IMR-90 (cell line): ENCODE results near the gene CDC42BPA. TPM values are rescaled to one million over a fixed set of nuclear protein-coding genes. Genes with fewer than 3 reads are reported as not detected.

Source experiments
- ATAC-seq: fragments of 200-7000 bp; cut with Tn5 transposase; 2 replicates; pipeline ENCODE4 v1.9.1; 2020; ENCODE audit warnings: low read depth, mild to moderate bottlenecking, moderate library complexity
- BruUV-seq: library from RNA; stranded (reverse); fragments of 400-500 nt; replicated peaks from 2 replicates; lab custom pipeline; 2021; lab: Mats Ljungman, UMichigan
- CTCF ChIA-PET: fragments of 300-600 bp; formaldehyde crosslinking; extraction: SDS; loops from one replicate; lab custom pipeline; 2021; ENCODE audit warnings: antibody characterized with exemption; lab: Yijun Ruan, JAX
- POLR2A ChIA-PET: fragments of 300-600 bp; sonication (Branson Sonifier 250); formaldehyde crosslinking; loops from one replicate; lab custom pipeline; 2022; ENCODE audit warnings: antibody characterized with exemption; ENCODE audit not compliant: unreplicated experiment; lab: Charles Lee
- DNase-seq: peaks from one replicate; pipeline ENCODE4 v3.0.0; 2013
- H2AFZ ChIP-seq: replicated peaks from 2 replicates; pipeline ENCODE3; 2013; ENCODE audit warnings: low read length, mild to moderate bottlenecking; ENCODE audit not compliant: poor library complexity
- H2AK5ac ChIP-seq: 2 replicates; pipeline ENCODE4 v1.6.1; 2013; ENCODE audit warnings: low read depth, low read length, inconsistent platforms
- H2AK9ac ChIP-seq: replicated peaks from 2 replicates; pipeline ENCODE3; 2013; ENCODE audit warnings: mild to moderate bottlenecking, low read depth, low read length, moderate library complexity; ENCODE audit not compliant: poor library complexity
- H2BK120ac ChIP-seq: 2 replicates; pipeline ENCODE4 v1.6.1; 2013; ENCODE audit warnings: low read depth, low read length, inconsistent platforms
- H2BK15ac ChIP-seq: 3 replicates; pipeline ENCODE4 v1.6.1; 2013; ENCODE audit warnings: low read depth, low read length, inconsistent platforms
- H2BK20ac ChIP-seq: 2 replicates; pipeline ENCODE4 v1.6.1; 2013; ENCODE audit warnings: low read depth, mild to moderate bottlenecking, inconsistent platforms, low read length, moderate library complexity
- H2BK5ac ChIP-seq: 2 replicates; pipeline ENCODE4 v1.6.1; 2013; ENCODE audit warnings: mild to moderate bottlenecking, low read depth, low read length, inconsistent platforms; ENCODE audit not compliant: poor library complexity, severe bottlenecking
- H3K14ac ChIP-seq: replicated peaks from 2 replicates; pipeline ENCODE4 v1.6.1; 2013; ENCODE audit warnings: low read depth, low read length, inconsistent platforms
- H3K18ac ChIP-seq: 2 replicates; pipeline ENCODE4 v1.6.1; 2013; ENCODE audit warnings: low read depth, low read length, control low read depth
- H3K23ac ChIP-seq: 2 replicates; pipeline ENCODE4 v1.6.1; 2013; ENCODE audit warnings: low read depth, low read length, inconsistent platforms
- H3K27ac ChIP-seq: 2 replicates; pipeline ENCODE4 v1.5.1; 2013; ENCODE audit warnings: mild to moderate bottlenecking, control low read depth, low read length; ENCODE audit not compliant: insufficient read depth
- H3K27me3 ChIP-seq: 2 replicates; pipeline ENCODE4 v1.6.1; 2013; ENCODE audit warnings: low read length; ENCODE audit not compliant: control insufficient read depth, insufficient read depth
- H3K36me3 ChIP-seq: 2 replicates; pipeline ENCODE4 v1.6.1; 2013; ENCODE audit warnings: low read length, mixed read lengths; ENCODE audit not compliant: control insufficient read depth, insufficient read depth
- H3K4ac ChIP-seq: 2 replicates; pipeline ENCODE4 v1.6.1; 2013; ENCODE audit warnings: low read depth, low read length, inconsistent platforms
- H3K4me1 ChIP-seq: 2 replicates; pipeline ENCODE4 v1.6.1; 2013; ENCODE audit warnings: low read length, mixed read lengths; ENCODE audit not compliant: control insufficient read depth, insufficient read depth
- H3K4me2 ChIP-seq: 2 replicates; pipeline ENCODE4 v1.6.1; 2013; ENCODE audit warnings: low read depth, mild to moderate bottlenecking, control low read depth, low read length, moderate library complexity
- H3K4me3 ChIP-seq: 2 replicates; pipeline ENCODE4 v1.5.1; 2013; ENCODE audit warnings: low read depth, mild to moderate bottlenecking, control low read depth, low read length, moderate library complexity; ENCODE audit not compliant: insufficient read depth
- H3K56ac ChIP-seq: 2 replicates; pipeline ENCODE4 v1.6.1; 2013; ENCODE audit warnings: low read length, inconsistent platforms; ENCODE audit not compliant: insufficient read depth; ENCODE audit errors: extremely low read depth
- H3K79me1 ChIP-seq, 2 experiments: 2 replicates each; pipeline ENCODE4 v1.6.1; 2013; ENCODE audit warnings: low read length in 2 of 2, inconsistent platforms in 1 of 2, low read depth in 1 of 2
- H3K9ac ChIP-seq: 2 replicates; pipeline ENCODE4 v1.6.1; 2013; ENCODE audit warnings: low read depth, low read length, control low read depth
- H3K9me1 ChIP-seq: 2 replicates; pipeline ENCODE4 v1.6.1; 2013; ENCODE audit warnings: low read length, inconsistent platforms; ENCODE audit not compliant: insufficient read depth
- H3K9me3 ChIP-seq: 2 replicates; pipeline ENCODE4 v1.6.1; 2013; ENCODE audit warnings: low read length; ENCODE audit not compliant: control insufficient read depth, insufficient read depth
- H4K20me1 ChIP-seq: 2 replicates; pipeline ENCODE4 v1.6.1; 2013; ENCODE audit warnings: low read length, inconsistent platforms; ENCODE audit not compliant: insufficient read depth
- H4K5ac ChIP-seq: 2 replicates; pipeline ENCODE4 v1.6.1; 2013; ENCODE audit warnings: mild to moderate bottlenecking, low read depth, low read length, control low read depth
- H4K8ac ChIP-seq, 2 experiments: 2 replicates each; pipeline ENCODE4 v1.6.1; 2013; ENCODE audit warnings: low read depth in 2 of 2, low read length in 2 of 2, control low read depth in 1 of 2, inconsistent platforms in 1 of 2
- H4K91ac ChIP-seq: 2 replicates; pipeline ENCODE4 v1.6.1; 2013; ENCODE audit warnings: low read depth, low read length, inconsistent platforms; ENCODE audit not compliant: insufficient read depth
- CEBPB ChIP-seq: IDR thresholded peaks from 2 replicates; pipeline ENCODE4 v1.6.1; 2012; ENCODE audit warnings: low read depth, low read length, improper control_type of control experiment
- CHD1 ChIP-seq: IDR thresholded peaks from 2 replicates; pipeline ENCODE4 v1.6.1; 2012; ENCODE audit warnings: low read depth, low read length, improper control_type of control experiment
- CTCF ChIP-seq: conservative IDR thresholded peaks from 2 replicates; pipeline ENCODE4 v1.5.1; 2012; ENCODE audit warnings: mild to moderate bottlenecking, low read depth, low read length, improper control_type of control experiment
- FOS ChIP-seq: fragments of 150-350 bp; IDR thresholded peaks from 2 replicates; pipeline ENCODE4 v1.6.1; 2016; ENCODE audit warnings: low read depth, low read length
- MAFK ChIP-seq: IDR thresholded peaks from 2 replicates; pipeline ENCODE4 v1.6.1; 2012; ENCODE audit warnings: low read depth, low read length, improper control_type of control experiment
- MAZ ChIP-seq: IDR thresholded peaks from 2 replicates; pipeline ENCODE4 v1.6.1; 2012; ENCODE audit warnings: low read depth, mild to moderate bottlenecking, low read length, improper control_type of control experiment, moderate library complexity, borderline replicate concordance
- MXI1 ChIP-seq: IDR thresholded peaks from 2 replicates; pipeline ENCODE4 v1.6.1; 2012; ENCODE audit warnings: low read depth, mild to moderate bottlenecking, low read length, moderate library complexity, borderline replicate concordance
- NFE2L2 ChIP-seq: fragments of 150-350 bp; IDR thresholded peaks from 2 replicates; pipeline ENCODE4 v1.6.1; 2016; ENCODE audit warnings: low read depth, mild to moderate bottlenecking, low read length
- POLR2A ChIP-seq: IDR thresholded peaks from 2 replicates; pipeline ENCODE4 v1.6.1; 2012; ENCODE audit warnings: mild to moderate bottlenecking, low read depth, low read length
- RAD21 ChIP-seq: IDR thresholded peaks from 2 replicates; pipeline ENCODE4 v1.6.1; 2012; ENCODE audit warnings: low read length, improper control_type of control experiment
- RCOR1 ChIP-seq: IDR thresholded peaks from 2 replicates; pipeline ENCODE4 v1.6.1; 2012; ENCODE audit warnings: mild to moderate bottlenecking, low read length, improper control_type of control experiment; ENCODE audit not compliant: insufficient replicate concordance
- RFX5 ChIP-seq: IDR thresholded peaks from 2 replicates; pipeline ENCODE4 v1.8.0; 2012; ENCODE audit warnings: low read depth, mild to moderate bottlenecking, low read length, moderate library complexity
- SMC3 ChIP-seq: fragments of 150-350 bp; IDR thresholded peaks from 2 replicates; pipeline ENCODE4 v1.6.1; 2016; ENCODE audit warnings: low read depth, mild to moderate bottlenecking, antibody characterized with exemption, low read length, moderate library complexity
- whole genome bisulfite sequencing, 2 experiments: methylation state at CpG; one replicate each; pipeline versions ENCODE4 v1.1.5 to v1.1.7; 2013; ENCODE audit warnings: missing lambda C conversion rate in 2 of 2; ENCODE audit not compliant: insufficient read length in 1 of 2; ENCODE audit errors: extremely low coverage in 2 of 2; 5-methylcytosine and 5-hydroxymethylcytosine counted together
- dilution Hi-C: fragments of 300-500 bp; cut with HindIII; formaldehyde crosslinking; loops from one replicate; pipeline ENCODE4 v1.14.3; 2018; ENCODE audit warnings: low sequenced_read_pairs; ENCODE audit not compliant: unreplicated experiment
- in situ Hi-C: fragments of 300-500 bp; cut with MboI; formaldehyde crosslinking; loops from 3 replicates; pipeline ENCODE4 v1.14.3; 2019; ENCODE audit warnings: low sequenced_read_pairs, inconsistent platforms, mixed read lengths
- intact Hi-C: fragments of 100-400 bp; cut with micrococcal nuclease; formaldehyde crosslinking; loops from 2 replicates; pipeline ENCODE4 v1.10.0; 2022
- polyA plus RNA-seq, 3 experiments: library from polyadenylated mRNA; depleted of rRNA; stranded (reverse); fragments of >200 nt; gene quantifications; 2 replicates each; pipeline ENCODE4 v1.2.3, GENCODE V29; 2012; ENCODE audit warnings: low replicate concordance in 1 of 3
- total RNA-seq: library from RNA; depleted of rRNA; stranded (reverse); fragments of >200 nt; gene quantifications from 2 replicates; pipeline ENCODE4 v1.2.3, GENCODE V29; 2012
- TF ChIP-seq, protein P1 (sequence below): fragments of 150-350 bp; IDR thresholded peaks from 2 replicates; pipeline ENCODE4 v1.6.1; 2016; ENCODE audit warnings: low read depth, mild to moderate bottlenecking, low read length, moderate library complexity, borderline replicate concordance
- TF ChIP-seq, protein P2 (sequence below): fragments of 150-350 bp; IDR thresholded peaks from 2 replicates; pipeline ENCODE4 v1.6.1; 2017; ENCODE audit warnings: mild to moderate bottlenecking, antibody characterized with exemption, low read length, low read depth

The CDC42BPA gene
- total and polyA plus RNA-seq, 2 of the 4 experiments (the other 2 are of a cell fraction), result 9.4 to 27.8 TPM

DNA sequence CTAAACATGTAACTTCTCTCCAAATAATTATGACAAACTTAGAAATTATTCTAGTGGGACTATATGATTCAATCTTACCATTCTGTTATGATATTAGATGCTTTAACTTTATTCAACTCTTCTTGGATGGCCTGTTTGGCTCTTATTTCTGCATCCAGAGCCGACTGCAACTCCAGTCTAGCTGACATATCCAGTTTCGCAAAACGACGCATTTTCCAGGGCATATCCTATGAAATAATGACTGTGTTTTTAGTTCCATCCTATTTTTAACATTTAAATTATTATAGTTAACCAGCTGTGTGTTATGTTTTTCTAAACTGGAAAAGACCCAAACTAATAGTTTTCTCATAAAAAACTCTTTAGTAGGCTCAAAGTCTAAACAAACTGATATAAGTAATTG, 244.5 kb downstream of the CDC42BPA start:
- no peak for DNase-seq
- in situ Hi-C loops, result no loop called here
- no peak overlapping the region for H3K9ac ChIP-seq
- H3K23ac ChIP-seq, result no peak overlapping the region
- ChIA-PET POLR2A (no interaction called here), CTCF (interaction anchor here (0.7 to 1.0 kb wide), 2 partner anchors 7 to 10 kb away, joined by 3 read pairs; no protein-coding TSS in a partner anchor)
- no peaks in the 10 kb centered on the region for H3K9me1 ChIP-seq
- no peak overlapping the region for H2AFZ ChIP-seq
- H3K27me3 ChIP-seq, result no peaks in the 10 kb centered on the region
- H3K4me1 ChIP-seq, result 0 out of 2 replicates have a peak, but pooled peaks cover 2% of the 10 kb centered on the region
- no CpG with 5 or more reads among the region's 4 CpGs for WGBS, 2 experiments
- H2BK15ac ChIP-seq, result no peak overlapping the region
- no peak overlapping the region for H4K91ac ChIP-seq
- no peak for ATAC-seq
- dilution Hi-C loops, result no loop called here
- intact Hi-C loops, result loop anchor here (5.0 kb wide), 1 partner anchor 39 kb away; no protein-coding TSS in a partner anchor
- no peak overlapping the region for H3K56ac ChIP-seq
- H3K79me1 ChIP-seq, result no peaks in the 10 kb centered on the region
- H3K36me3 ChIP-seq, result peaks cover 1% of the 10 kb centered on the region; the same call in 1 of the 2 replicates
- BruUV-seq, result no TSS peak
- H2BK120ac ChIP-seq, result no peak overlapping the region
- no peak overlapping the region for H4K5ac ChIP-seq
- H2BK20ac ChIP-seq, result no peak overlapping the region
- no peak overlapping the region for H3K4me3 ChIP-seq
- no peak overlapping the region for H3K14ac ChIP-seq
- H4K20me1 ChIP-seq, result no peaks in the 10 kb centered on the region
- H4K8ac ChIP-seq, result no peak overlapping the region
- H3K9me3 ChIP-seq, result no peaks in the 10 kb centered on the region
- no peak overlapping the region for H3K27ac ChIP-seq
- no peak overlapping the region for H3K18ac ChIP-seq
- no peak overlapping the region for H2AK5ac ChIP-seq
- H3K4me2 ChIP-seq, result no peak overlapping the region
- H3K4ac ChIP-seq, result no peak overlapping the region
- TF ChIP-seq RFX5 (no peak), MAZ (no peak), CEBPB (no peak), FOS (no peak), RCOR1 (no peak), MAFK (no peak), RAD21 (no peak), CHD1 (no peak), SMC3 (no peak), CTCF (no peak), POLR2A (no peak), NFE2L2 (no peak), MXI1 (no peak)
- TF ChIP-seq, protein P1, sequence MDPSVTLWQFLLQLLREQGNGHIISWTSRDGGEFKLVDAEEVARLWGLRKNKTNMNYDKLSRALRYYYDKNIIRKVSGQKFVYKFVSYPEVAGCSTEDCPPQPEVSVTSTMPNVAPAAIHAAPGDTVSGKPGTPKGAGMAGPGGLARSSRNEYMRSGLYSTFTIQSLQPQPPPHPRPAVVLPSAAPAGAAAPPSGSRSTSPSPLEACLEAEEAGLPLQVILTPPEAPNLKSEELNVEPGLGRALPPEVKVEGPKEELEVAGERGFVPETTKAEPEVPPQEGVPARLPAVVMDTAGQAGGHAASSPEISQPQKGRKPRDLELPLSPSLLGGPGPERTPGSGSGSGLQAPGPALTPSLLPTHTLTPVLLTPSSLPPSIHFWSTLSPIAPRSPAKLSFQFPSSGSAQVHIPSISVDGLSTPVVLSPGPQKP, result no peak
- TF ChIP-seq, protein P2, sequence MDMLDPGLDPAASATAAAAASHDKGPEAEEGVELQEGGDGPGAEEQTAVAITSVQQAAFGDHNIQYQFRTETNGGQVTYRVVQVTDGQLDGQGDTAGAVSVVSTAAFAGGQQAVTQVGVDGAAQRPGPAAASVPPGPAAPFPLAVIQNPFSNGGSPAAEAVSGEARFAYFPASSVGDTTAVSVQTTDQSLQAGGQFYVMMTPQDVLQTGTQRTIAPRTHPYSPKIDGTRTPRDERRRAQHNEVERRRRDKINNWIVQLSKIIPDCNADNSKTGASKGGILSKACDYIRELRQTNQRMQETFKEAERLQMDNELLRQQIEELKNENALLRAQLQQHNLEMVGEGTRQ, result no peak
- H2AK9ac ChIP-seq, result no peak overlapping the region
- H2BK5ac ChIP-seq, result no peak overlapping the region
